ENCODE measurements around the gene SENP1. TPM values are rescaled to one million over a fixed set of nuclear protein-coding genes. Genes with fewer than 3 reads are reported as not detected.

The SENP1 gene
- total RNA-seq, 1 donor = 15.9 TPM

DNA sequence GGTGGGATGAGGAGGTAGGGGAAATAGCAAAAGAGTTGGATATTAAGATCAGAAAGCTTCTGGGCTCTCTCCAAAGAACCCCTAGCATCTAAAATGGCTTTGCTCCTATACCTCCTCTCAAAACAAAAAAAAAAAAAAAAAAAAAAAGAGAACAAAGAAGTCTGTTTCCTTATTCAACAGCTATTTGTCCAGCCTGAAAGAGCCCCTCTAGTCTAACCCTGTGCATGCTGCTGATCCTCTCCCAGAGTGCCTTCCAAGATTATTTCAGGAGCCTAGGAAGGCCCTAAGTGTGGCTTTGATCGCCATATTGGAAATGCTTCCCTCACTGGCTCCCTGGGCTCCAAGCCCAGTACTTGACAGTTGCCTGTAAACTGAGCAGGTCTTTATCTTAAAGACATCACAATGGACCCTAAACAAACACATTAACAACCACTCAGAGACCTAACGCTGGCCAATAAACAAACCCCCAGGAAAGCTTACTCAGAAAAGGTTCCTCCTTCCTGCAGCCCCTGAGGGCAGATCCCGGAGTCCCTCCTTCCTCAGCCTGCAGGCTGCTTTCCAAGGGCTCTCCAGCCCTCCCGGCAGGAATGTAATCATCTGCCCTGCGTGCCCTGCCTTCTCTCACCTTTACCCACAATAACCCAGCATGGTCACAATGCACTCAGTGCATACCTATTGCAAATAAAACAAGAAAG lies 84.2 kb downstream of the SENP1 start:
- no peak for DNase-seq (ENCODE audit: low read depth in 2 of 3, low spot score in 2 of 3)

DNA sequence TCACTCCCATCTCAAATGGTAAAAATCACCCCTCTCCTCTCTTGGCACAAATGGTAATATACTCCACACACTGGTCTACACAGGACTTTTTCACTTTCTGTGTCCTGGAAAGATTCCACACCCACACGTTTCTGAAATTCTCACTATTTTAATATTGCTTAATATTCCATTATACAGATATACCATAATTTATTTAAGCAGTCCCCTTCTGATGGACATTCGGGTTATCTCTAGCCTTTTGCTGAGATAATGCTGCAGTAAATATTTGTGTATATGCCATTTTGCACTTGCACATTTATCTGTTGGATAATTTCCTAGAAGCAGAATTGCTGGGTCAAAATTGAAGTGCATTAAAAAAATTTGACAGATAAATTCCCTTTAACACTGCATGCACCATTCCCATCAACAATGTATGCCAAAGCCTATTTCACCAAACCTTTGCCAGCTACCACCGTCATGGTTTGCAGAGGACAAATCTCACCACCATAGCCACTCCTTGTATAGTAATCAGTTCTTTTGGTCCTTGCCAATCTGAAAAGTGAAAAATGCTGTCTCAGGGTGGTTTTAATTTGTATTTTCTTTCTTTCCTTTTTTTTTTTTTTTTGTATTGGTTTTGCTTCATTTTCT lies 86.1 kb downstream of the SENP1 start:
- no peak for DNase-seq (ENCODE audit: low read depth in 2 of 3, low spot score in 2 of 3)

DNA sequence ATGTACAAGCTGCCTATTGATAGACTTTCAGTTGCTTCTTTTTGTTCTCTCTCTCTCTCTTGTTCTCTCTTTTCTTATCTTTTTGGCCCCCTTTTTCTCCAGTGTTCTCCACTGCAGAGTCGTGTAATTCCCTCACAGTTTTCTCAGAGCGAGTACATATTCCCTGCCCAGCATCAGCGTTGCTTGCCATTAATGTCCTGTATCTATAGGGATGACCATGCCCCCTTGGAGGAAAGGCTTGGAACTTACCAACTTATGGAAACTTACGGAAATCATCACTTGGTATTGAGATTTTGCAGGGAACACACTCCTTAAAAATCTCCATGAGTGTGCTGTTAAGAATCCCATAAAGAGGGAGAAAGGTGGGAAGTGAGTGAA lies 87.3 kb downstream of the SENP1 start:
- DNase-seq (ENCODE audit: low read depth in 2 of 3, low spot score in 2 of 3) = no peak

DNA sequence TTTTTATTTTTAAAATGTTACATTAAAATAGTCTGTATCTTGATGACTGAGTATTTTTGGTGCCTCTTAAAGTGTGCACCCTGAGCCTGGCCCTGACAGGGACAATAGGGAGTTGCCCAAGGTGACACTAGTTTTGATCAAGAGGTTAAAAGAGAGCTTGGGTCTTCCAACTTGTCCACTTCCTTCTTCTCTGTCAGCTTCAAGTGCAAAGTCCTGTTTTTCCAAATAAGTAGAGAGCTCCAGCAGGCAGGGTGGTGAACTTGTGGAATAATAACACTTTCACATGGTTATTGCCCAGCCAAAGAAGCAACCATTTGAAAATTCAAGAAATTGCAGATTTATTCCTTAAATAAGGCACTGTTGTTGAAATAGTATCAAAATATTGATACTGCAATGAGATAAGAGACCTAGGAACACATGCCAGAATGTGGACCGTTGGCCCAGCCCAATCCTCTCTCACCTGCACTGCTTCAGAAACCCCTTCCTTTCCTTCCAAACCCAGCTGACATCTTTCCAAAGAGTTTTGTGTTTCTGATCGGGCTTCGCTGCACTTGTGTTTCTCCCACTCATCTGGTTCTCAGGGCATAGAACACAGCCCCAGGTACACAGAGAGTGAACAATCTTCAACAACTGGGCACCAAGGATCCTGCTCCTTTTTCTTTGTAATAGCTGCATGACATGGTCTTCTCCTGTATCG lies 87.8 kb downstream of the SENP1 start:
- DNase-seq (ENCODE audit: low read depth in 2 of 3, low spot score in 2 of 3) = no peak

DNA sequence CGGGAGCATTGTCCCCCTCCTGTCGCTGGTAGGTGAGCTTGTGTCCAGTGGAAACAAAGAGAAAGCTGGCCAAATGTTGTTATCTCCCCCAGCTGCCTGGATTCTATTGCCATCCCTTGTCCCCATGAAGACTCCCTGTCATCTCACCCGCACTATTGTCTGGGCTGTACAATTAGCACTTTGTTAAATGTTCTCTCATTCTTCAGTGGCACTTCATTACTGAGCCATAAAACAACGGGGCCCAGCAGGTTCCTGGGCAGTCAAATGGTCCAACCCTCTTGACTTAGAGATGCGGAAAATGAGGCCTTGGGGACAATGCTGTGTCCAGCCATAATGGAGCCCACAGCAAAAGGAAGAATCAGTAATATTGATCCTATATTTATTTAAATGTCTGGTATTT lies 88.4 kb downstream of the SENP1 start:
- no peak for DNase-seq (ENCODE audit: low read depth in 2 of 3, low spot score in 2 of 3)

DNA sequence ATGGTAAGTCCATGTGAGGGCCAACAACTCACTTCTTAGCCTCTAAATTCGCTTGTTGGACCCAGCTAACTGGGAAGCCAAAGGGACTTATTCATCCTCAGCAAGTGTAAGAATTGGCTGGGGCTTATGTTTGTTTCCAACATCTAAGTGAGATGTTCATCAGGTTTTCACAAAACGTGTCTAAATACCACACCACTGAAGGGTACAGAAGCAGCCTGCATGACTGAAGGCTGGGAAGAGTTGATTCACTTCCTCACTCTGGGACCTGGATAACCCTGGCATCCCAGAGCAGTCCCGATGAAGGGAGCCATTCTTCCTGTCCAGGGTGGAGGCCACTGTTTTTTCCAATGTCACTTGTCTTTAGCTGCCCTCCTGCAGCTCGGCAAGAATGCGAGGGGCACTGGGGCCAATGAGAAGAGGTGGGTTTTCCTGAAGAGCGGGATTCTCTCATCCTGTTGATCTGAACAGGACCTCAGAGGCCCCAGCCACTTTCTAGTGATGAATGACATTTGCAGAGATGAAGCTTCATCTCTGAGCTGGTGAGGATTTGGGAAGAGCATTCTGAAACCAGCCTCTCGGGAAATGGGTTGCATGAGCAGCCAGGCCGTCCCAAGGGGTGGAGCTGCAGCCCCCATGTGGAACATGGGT lies 89.4 kb downstream of the SENP1 start:
- no peak for DNase-seq (ENCODE audit: low read depth in 2 of 3, low spot score in 2 of 3)

DNA sequence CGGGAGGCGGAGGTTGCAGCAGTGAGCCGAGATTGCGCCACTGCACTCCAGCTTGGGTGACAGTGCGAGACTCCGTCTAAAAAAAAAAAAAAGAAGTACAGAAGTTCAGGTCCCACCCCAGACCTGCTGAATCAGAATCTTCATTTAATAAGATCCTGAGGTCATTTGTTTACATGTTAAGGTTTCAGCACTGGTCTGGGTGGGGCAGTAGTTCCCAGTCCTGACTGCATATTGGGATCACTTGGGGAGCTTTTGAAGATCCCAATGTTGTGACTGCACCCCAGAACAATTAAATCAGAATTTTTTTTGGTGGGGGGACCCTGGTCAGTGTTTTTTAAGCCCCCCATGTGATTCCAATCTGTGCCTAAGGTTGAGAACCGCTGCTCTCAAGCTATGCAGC lies 89.9 kb downstream of the SENP1 start:
- DNase-seq (ENCODE audit: low read depth in 2 of 3, low spot score in 2 of 3) = no peak

DNA sequence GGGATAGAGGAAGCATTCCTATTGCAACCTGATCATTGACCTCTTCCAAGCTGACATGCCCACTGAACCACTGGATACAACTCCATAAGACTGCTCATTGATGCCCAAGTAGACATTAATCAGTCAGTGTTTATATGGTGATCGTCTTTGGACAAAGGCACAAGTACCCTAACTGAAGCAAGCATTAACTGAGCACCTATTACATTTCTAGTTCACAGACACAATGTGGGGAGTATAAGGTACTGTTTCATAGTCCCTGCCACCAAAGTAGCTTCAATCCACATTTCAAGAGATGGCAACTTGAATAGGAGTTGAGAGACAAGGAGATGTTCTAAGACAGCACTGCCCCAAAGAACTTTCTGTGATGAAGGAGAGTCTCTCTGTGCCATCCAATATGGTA lies 90.8 kb downstream of the SENP1 start:
- no peak for DNase-seq (ENCODE audit: low read depth in 2 of 3, low spot score in 2 of 3)

DNA sequence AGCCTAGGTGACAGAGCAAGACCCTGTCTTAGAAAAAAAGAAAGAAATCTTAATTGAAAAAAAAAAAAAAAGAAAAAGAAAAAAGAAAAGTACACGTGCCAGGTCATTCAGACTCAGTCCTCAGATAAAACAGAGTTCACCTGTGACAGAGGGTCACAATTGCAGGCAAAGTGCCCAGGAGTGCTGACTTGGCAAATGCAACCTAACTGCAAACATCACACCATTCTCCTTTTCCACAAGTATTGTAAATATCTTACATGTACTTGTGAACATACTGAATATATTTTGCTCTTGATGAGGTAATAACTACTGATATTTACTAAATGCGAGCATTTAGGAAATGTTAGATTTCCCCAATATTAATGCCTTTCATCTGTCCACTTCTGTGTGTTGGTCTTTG lies 92.6 kb downstream of the SENP1 start:
- no peak for DNase-seq (ENCODE audit: low read depth in 2 of 3, low spot score in 2 of 3)

DNA sequence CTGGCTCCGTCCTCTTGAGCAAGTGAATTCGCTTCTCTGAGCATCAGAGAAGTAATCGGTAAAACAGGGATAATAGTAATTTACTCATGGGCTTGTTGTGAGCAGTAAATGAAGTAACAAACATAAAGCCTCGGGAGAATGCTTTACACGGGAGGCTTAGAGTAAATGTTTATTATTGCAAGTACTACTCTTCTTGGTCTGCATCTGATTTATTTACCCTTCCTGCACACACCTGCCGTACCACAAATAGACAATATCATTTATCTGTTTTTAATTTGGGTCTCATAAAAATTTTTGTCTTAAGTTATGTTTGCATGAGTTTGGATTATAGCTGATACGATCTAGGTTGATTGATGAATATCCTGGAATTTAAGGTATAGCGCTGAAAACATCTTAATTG lies 93.8 kb downstream of the SENP1 start:
- no peak for DNase-seq (ENCODE audit: low read depth in 2 of 3, low spot score in 2 of 3)

DNA sequence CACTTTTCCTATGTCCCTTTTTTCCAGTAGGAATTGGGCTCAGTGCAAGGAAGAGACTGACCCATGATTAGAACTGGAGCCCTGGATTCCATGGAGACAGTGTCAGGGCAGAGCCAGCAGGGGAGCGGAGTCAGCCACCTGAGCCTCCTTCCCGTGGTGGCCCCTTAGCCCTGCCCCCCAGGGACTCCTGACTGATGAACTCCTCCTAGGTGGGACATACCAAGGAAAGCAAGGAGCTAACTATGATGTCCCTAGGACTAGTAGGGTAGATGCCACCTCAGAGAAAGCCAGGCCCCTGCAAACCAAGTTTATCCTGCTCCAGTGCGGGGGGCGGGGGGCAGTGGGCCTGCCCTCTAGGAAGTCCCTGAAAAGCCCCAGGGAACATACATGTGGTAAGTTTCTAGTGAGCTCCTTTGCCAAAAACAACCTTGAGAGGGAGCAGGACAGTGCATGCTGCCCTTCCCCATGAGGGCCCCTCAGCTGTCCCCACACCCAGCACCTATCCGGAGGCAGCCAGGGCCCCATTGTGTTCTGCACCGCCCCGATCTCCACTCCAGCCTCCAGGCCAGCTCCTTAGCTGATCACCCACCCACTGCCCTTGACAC lies 95.4 kb downstream of the SENP1 start:
- no peak for DNase-seq (ENCODE audit: low read depth in 2 of 3, low spot score in 2 of 3)

DNA sequence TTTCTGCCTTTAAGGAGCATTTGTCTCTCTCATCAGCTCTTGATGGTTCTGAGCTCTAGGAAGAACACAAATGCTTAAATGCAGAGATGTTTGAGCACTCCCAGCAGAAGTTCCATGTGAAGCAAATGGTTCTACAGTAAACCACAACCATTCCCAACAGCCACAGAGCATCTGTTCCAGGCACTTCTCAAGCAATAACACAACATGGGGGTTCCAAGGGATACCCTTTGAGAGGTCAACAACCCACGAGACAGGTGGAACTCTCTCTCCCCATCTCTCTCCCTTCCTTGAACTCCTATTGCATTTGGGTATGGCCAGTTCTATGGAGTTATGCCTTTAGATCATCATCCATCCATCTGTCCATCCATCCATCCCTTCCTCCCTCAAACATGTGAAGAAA lies 96.4 kb downstream of the SENP1 start:
- no peak for DNase-seq (ENCODE audit: low read depth in 2 of 3, low spot score in 2 of 3)

DNA sequence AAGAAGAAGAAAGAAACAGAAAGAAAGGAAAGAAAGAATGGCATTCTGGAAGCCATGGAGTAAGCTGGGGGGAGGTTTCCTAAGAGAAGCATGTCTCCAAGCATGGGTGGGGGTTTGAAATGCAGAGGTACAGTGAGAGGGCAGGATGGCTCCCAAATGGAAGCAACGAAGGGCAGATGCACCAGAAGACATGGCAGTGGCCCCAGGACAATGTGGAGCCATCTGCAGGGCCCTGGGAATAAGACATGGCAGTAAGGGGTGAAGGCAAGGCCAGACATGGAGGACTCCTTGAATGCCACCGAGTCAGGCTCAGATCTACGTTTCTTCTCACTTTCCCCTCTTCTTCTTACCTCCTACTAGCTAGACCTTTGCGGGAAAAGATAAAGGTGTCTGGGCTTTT lies 96.9 kb downstream of the SENP1 start:
- DNase-seq (ENCODE audit: low read depth in 2 of 3, low spot score in 2 of 3) = no peak

DNA sequence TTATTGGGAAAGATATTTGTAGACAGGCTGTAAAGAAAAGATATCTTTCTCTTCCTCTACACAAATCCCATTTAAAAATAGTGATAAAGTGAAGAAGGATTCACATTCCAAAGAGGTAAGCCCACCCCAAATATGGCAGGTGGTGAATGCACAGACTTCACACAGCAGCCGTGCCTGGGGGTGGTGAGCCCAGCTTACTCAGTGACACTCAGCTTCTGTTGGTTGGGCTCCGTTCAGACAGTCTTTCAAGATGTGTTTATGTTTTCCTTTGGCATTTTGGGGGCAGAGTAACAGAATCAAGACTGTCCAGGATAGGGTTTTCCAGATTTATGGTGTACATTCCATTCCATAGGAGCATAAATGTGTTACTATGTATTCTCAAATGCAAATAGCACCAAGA lies 97.5 kb downstream of the SENP1 start:
- no peak for DNase-seq (ENCODE audit: low read depth in 2 of 3, low spot score in 2 of 3)

DNA sequence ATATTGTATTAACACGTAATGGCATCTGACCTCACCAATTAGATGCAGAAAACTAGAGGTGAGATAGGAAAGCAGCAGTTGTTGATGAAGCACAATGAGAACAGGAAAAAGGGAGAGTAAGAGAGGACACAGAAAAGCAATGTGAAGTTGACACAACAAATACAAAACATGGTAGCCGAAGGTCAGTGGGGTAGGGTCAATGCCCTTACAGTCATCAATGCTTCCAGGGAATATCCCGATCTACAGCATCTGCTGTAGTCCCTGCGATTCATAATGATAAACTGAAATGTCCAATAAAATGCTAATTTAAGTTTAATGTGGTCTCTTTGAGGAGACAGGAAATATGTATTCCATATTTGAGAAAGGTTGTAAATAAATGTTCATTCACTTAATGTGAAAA lies 98.7 kb downstream of the SENP1 start:
- DNase-seq (ENCODE audit: low read depth in 2 of 3, low spot score in 2 of 3) = no peak

DNA sequence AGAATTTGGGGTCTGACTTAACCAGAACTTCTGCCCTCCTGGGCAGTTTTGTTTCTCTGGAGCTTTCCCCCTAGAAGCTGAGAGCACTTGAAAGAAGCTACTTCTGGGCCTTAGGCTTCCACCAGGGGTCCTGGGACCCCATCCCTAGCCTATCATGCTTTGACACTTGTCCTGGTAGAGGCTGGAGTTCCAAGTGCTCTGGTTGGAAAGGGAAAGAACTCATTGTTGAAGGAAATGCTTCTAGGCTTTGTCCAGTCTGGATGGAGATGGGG lies 100.2 kb downstream of the SENP1 start:
- DNase-seq (ENCODE audit: low read depth in 2 of 3, low spot score in 2 of 3) = no peak

DNA sequence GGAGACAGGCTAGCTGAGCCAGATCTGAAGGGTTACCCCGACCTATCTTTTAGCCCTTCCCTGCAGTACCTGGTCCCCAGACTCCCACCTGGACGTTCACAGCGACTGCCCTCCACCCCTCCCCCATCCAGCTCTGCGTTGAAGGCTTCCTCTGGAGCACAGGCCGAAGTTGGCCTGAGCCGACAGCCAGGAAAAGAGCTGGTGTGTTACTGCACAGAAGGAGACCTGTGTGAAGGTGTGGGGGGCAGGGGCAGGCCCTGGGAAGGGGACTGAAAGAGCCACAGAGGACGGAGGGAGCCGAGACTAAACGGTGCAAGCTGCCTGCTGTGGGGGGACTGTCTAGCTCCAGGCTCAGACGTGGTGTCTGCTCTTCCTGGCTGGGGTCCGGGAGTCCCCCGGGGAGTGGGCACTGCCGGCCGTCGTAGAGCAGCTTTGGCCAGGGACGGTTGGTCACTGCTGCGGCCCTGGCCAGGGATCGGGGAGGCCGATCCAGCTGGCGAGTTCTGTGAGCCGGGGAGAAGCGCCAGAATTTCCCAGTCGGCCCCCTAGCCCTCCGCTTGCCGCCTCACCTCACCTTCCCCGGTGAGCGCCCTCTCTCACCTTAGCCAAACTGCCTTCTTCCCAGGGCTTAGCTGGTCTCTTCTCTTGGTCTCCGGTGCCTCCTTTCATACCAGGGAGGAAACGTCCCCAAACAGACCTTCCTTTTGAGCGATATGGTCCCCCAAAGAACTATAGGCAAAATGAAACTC lies 100.7 kb downstream of the SENP1 start:
- no peak for DNase-seq (ENCODE audit: low read depth in 2 of 3, low spot score in 2 of 3)

DNA sequence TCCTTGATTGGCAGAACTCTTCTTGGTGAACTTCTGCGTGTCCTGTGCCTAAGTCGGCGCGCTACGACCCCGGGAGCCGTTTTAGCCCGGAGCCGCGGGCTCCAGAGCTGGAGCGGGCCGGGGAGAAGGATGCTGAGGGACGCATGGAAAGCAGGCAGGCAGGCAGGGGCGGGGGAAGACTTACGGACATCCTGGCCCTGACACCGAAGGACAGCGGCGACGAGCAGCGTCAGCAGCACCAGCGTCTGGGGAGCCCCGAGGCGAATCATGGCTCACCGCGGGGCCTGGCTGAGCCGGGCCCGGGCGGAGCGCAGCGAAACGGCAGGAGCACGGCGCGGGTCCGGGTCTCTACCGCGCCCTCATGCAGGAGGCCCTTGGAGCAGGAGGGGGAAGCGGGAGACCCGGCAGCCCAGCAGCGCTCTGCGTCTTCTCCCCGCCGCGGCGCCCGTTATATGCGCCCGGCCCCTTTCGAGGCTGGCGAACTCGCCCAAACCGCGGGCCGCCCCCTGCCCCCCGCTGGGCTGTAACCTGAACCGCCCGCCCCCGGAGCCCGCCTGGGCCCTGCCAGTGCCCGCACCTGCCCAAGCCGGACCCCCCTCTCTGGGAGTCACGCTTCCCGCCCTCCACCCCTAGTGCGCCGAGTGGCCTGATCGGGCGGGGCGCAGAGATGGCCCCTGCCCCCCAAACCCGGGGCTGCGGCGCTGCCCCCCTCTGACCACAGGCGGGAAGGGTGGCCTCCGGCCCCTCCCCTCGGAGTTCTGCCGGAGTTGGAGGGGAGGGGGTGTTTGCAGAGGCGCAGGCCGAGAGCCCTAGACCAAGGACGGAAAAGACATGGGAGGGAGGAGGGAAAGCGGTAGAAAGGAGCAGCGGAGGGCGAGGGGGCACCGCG lies 101.6 kb downstream of the SENP1 start, which contains the start of gene COL2A1:
Gene COL2A1, minus strand, starts transcription at position 424 of the 889 bp plus-strand sequence. Its CDS starts 155 bp downstream, at position 269.
- DNase-seq (ENCODE audit: low read depth in 2 of 3, low spot score in 2 of 3) = peak in 2 of 3 donors; percentile 29 to 32

DNA sequence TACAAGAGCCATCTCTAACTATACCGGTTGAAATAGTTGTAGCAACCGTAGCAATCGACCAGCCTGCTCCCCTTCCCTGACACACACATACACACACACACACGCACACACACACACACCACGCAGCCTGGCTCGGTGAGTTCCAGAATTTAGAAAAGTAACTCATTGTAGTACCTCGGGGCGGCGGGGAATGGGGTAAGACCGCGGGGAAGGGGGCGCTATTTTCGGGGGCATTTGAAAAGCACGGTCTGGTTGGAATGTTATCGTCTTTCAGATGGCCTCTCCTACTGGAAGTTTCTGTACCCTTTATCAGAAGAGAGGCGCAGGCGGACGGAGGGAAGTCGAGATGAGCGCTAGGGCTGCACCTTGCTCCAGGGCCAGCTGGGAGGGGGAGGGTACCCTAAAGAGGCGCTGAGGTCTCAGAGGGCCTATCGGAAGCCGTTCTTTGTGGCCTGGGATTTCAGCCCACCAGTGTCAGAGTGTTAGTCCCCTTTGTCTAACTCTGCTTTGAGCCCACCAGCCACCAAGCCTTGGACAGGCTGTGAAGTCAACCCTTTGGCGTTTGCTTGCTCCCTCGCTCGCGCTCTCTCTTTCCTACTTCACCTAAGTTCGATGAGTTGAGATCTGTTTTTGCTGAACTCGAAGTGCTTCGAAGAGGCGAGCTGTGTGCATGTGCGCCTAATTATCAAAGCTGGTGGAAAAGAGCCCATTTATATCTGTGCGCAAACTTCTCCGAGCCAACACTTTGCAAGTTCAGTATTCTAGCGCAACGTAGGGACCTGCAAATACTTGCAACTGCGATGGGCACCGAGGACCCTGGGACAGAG lies 102.4 kb downstream of the SENP1 start:
- DNase-seq (ENCODE audit: low read depth in 2 of 3, low spot score in 2 of 3) = peak in 2 of 3 donors; percentile 36 to 59

Data from hematopoietic multipotent progenitor cell (in vitro differentiated cells).